HG03175 (cell line): ENCODE results near the gene ARAP1.

Source experiments
- ATAC-seq: cut with Tn5 transposase; IDR thresholded peaks from one replicate; pipeline ENCODE4 v1.9.1; 2021; ENCODE audit warnings: mild to moderate bottlenecking, moderate library complexity; ENCODE audit not compliant: unreplicated experiment

Gene ARAP1

GRCh38 chr11:72705442-72706365, 46.5 kb downstream of the ARAP1 start:
- no peak for ATAC-seq

- ATAC-seq = no peak
Observed at GRCh38 chr11:72704783-72705265, 47.4 kb downstream of the ARAP1 start.

- ATAC-seq = no peak
Observed at GRCh38 chr11:72704028-72704782, 48.0 kb downstream of the ARAP1 start.

GRCh38 chr11:72703267-72704008, 48.8 kb downstream of the ARAP1 start:
- ATAC-seq = no peak

- no peak for ATAC-seq
Observed at GRCh38 chr11:72702577-72703241, 49.5 kb downstream of the ARAP1 start.

GRCh38 chr11:72702096-72702495, 50.1 kb downstream of the ARAP1 start:
- no peak for ATAC-seq

- ATAC-seq = no peak
Observed at GRCh38 chr11:72701466-72701865, 50.7 kb downstream of the ARAP1 start.

GRCh38 chr11:72700146-72700545, 52.1 kb downstream of the ARAP1 start:
- no peak for ATAC-seq

- no peak for ATAC-seq
Observed at GRCh38 chr11:72697814-72698213, 54.4 kb downstream of the ARAP1 start.

GRCh38 chr11:72696866-72697700, 55.1 kb downstream of the ARAP1 start:
- no peak for ATAC-seq

GRCh38 chr11:72695354-72695753, 56.9 kb downstream of the ARAP1 start:
- no peak for ATAC-seq

- ATAC-seq = no peak
Observed at GRCh38 chr11:72693271-72693968, 58.8 kb downstream of the ARAP1 start.

GRCh38 chr11:72692498-72693237, 59.5 kb downstream of the ARAP1 start:
- ATAC-seq = no peak

- ATAC-seq = no peak
Observed at GRCh38 chr11:72690166-72690565, 62.0 kb downstream of the ARAP1 start.

GRCh38 chr11:72688929-72689328, 63.3 kb downstream of the ARAP1 start:
- ATAC-seq = no peak

GRCh38 chr11:72688486-72688885, 63.7 kb downstream of the ARAP1 start:
- ATAC-seq = no peak

GRCh38 chr11:72687326-72687725, 64.9 kb downstream of the ARAP1 start:
- no peak for ATAC-seq

- no peak for ATAC-seq
Observed at GRCh38 chr11:72686639-72687220, 65.5 kb downstream of the ARAP1 start.
